HG03442 (cell line): ENCODE results near the gene NAPB.
"Not testable (repeated sequence)": the region's sequence is repeated elsewhere in the genome, so short reads cannot be mapped to it uniquely, and the experiment has no call there.

Experiments
- ATAC-seq: cut with Tn5 transposase; IDR thresholded peaks from one replicate; pipeline ENCODE4 v1.9.1; 2021; ENCODE audit warnings: mild to moderate bottlenecking, moderate library complexity; ENCODE audit not compliant: unreplicated experiment

Gene NAPB

GRCh38 chr20:23349338-23350195 is 71.7 kb downstream of the NAPB start:
- peak; percentile 21 for ATAC-seq

GRCh38 chr20:23348510-23348909 is 72.8 kb downstream of the NAPB start:
- ATAC-seq, result not testable (repeated sequence)

- no peak for ATAC-seq
These were observed 73.5 kb downstream of the NAPB start for GRCh38 chr20:23347791-23348190.

- no peak for ATAC-seq
These were observed 75.3 kb downstream of the NAPB start for GRCh38 chr20:23346002-23346401.

GRCh38 chr20:23344336-23344735 is 77.0 kb downstream of the NAPB start:
- no peak for ATAC-seq

- no peak for ATAC-seq
These were observed 77.7 kb downstream of the NAPB start for GRCh38 chr20:23343590-23343989.

- peak; percentile 87 for ATAC-seq
These were observed 80.2 kb downstream of the NAPB start for GRCh38 chr20:23341073-23341472.

GRCh38 chr20:23340524-23340923 is 80.8 kb downstream of the NAPB start:
- ATAC-seq, result no peak

- ATAC-seq, result no peak
These were observed 81.3 kb downstream of the NAPB start for GRCh38 chr20:23339986-23340385.

GRCh38 chr20:23337312-23337711 is 84.0 kb downstream of the NAPB start:
- no peak for ATAC-seq

- no peak for ATAC-seq
These were observed 84.8 kb downstream of the NAPB start for GRCh38 chr20:23336476-23336875.

GRCh38 chr20:23335521-23335920 is 85.8 kb downstream of the NAPB start:
- ATAC-seq, result no peak

- no peak for ATAC-seq
These were observed 87.2 kb downstream of the NAPB start for GRCh38 chr20:23334111-23334510.

- ATAC-seq, result no peak
These were observed 88.8 kb downstream of the NAPB start for GRCh38 chr20:23332467-23332866.

- no peak for ATAC-seq
These were observed 89.6 kb downstream of the NAPB start for GRCh38 chr20:23331450-23332350.

- no peak for ATAC-seq
These were observed 93.5 kb downstream of the NAPB start for GRCh38 chr20:23327617-23328333.

- no peak for ATAC-seq
These were observed 94.5 kb downstream of the NAPB start for GRCh38 chr20:23326774-23327173.

GRCh38 chr20:23325107-23325506 is 96.2 kb downstream of the NAPB start:
- ATAC-seq, result no peak
